Left hindlimb (tissue), 1 donor: ENCODE measurements around the gene LRP5.

ENCODE experiments used
- DNase-seq: peaks from one replicate; pipeline ENCODE4 v3.0.0-alpha.2; 2018

The LRP5 gene

DNA sequence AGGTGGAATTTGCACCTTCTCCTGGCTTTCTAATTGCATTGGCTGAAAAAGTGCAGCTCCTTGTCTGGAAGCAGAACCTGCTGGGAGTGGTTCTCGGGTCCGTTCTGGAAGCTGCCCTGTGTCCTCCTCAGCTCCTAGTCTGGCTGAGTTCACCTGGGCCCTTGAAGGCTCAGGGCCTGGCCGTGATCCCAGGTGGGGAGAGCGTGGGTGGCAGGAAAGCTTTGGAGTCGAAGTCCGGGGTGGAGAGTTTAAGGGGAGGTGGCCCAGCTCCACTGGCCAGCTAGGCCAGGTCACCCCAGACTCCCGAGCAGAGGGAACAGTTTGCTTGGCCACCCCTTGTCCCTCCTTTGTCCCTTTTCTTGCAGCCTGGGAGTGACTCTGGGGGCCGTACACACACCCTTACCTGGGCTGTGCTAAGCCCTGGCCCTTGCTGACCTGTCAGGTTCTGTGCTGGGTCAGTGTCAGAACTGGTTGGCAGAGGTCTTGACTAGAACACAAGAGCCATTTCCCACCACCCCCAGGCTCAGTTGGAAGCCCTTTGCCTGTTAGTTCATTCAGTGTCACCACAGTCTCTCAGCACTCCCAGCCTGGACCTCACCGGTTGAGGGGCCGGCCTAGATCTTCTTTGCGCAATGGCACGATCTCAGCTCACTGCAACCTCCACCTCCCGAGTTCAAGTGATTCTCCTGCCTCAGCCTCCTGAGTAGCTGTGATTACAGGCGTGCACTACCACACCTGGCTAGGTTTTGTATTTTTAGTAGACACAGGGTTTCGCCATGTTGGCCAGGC lies 37.3 kb downstream of the LRP5 start:
- no peak for DNase-seq

DNA sequence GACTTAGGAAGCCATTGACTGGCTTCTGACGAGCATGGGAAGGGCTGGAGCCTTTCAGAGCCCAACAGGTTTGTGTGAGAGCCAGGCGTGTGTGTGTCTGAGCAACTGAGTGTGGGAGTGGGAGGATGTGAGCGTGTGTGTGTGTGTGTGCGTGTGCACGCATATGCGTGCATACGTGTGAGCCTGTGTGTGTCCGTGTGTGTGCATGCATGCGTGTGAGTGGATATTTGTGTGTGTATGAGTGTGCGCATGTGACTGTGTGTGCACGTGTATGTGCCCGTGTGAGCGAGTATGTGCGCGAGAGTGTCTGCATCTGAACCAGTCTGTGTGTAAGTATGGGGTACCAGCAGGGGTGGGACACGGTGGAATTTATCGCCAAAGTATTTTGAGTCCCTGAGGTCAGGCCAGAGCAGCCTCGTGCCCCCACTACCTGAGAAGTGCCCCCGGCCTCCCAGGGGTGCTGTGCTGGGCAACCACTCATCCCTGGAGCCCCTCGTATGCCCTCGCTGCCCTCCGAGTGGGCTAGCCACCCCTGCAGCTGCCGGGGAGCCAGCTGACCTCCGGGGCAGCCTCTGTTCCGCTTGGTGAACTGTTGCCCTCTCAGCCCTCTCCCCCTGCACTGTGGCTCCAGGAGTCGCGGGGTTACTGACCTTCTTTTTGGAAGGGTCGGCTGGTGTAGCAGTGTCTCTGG lies 38.5 kb downstream of the LRP5 start:
- no peak for DNase-seq

DNA sequence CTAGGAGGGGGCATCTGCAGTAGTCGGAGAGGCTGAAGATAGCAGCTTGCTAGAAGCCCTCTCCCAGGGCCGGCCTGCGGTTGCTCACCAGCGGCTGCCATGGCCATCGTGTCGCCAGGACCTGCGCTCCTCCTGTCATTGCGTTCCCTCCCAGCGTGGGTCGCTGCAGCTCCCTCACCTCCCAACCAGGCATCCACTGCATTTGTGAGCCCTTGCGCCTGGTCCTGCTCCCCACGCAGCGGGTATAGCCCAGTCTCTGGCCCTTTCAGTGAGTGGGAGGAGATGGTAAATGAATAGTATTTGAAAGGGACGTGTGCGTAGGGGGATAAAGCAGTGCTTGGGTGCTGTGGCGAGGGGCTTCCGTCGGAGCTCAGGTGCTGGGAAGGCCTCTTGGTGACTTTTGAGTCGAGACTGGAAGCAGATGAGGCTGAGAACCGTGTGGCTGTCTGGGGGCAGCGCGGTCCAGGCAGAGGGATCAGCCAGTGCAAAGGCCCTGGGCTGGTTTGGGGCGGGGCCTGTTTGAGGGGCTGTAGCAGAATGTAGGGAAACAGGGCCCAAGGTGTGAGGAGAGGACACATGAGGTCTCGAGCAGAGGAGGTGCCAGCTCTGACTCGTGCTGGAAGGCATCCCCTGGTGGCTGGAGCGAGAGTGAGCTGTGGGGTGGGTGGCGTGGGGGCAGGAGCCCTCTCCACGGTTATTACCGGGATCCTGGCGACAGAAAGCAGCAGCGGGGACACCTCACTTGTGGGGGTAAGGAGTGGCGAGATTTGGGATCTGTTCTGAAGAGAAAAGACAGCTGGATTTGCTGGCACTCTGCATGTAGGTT lies 39.3 kb downstream of the LRP5 start:
- no peak for DNase-seq

DNA sequence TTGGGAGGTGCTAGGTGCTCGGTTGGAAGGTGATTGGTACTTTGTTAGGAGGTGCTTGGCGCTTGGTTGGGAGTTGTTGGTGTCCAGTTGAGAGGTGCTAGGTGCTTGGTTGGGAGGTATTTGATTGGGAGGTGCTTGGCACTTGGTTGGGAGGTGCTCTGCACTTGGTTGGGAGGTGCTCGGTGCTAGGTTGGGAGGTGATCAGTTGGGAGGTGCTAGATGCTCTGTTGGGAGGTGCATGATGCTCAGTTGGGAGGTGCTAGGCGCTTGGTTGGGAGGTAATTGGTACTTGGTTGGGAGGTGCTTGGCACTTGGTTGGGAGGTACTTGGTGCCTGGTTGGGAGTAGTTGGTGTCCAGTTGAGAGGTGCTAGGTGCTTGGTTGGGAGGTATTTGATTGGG lies 40.2 kb downstream of the LRP5 start:
- no peak for DNase-seq

DNA sequence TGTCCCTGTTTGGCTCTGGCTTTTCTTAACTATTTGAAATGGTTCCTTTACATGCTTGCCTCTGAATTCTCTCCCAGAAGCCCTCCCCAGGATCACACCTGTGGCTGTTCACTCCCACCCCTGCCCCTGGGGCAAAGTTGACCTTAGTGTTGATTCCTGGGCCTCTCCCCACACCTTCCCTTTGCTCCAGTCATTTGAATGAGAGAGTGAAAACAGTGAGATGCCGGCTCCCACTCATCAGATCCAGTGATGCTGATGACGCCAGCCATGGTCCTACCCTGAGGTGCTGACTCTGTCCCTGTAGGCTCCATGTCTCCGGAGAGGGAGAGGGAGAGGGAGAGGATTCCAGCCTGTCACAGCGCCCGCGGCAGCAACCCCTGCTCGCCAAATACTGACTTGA lies 40.7 kb downstream of the LRP5 start:
- no peak for DNase-seq

DNA sequence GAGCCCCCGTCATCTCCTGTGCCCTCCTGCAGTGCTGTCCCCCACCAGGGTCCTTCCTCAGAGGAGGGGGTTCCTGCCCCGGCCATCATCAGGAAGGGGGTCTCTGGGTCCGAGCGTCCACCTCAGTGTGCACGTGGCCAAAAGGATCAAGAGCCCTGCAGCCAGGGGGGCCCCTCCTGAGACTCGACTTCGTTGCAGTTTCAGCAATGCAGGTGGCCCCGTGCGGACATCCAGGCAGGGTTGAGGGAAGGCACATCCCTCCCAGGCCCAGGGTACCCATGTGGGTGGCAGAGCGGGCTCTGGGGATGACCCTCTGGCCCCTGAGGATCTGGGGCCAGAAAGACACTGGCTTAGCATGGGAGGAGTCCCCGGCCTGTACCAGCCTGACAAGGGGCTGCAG lies 41.3 kb downstream of the LRP5 start:
- no peak for DNase-seq

DNA sequence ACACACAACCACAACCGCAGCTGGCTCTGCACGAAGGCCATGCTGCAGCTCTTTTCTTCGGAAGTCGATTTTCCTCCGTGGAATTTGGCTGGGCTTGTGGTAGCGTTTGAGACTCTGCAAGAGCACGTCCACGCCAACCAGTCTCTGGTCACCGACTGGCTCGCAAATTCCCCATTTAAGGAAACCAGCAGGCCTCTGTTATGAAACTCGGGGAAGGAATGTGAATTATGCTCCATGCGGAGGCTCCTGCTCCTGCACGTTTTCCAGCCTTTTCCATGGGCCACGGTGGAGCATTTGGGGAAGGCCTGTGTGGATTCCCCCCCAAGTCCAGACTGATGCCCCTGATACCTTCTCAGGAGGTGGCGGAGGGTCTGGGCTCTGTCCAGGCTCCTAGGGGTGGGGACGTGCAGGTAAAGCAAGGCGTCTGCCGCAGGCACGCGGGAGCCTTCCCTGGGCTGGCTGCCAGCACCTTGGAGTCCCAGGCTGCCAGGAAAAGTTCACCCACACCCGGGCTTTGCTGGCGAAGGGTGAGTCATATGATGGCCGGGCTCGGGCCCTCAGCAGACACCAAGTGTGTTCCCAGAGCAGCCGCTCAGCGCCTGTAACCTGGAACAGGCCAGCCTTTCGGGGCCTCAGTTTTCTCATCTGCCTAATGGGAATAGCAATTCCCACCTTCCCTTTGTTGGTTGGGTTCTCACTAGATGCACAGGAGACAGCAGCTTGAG lies 41.9 kb downstream of the LRP5 start:
- peak; percentile 83 for DNase-seq

DNA sequence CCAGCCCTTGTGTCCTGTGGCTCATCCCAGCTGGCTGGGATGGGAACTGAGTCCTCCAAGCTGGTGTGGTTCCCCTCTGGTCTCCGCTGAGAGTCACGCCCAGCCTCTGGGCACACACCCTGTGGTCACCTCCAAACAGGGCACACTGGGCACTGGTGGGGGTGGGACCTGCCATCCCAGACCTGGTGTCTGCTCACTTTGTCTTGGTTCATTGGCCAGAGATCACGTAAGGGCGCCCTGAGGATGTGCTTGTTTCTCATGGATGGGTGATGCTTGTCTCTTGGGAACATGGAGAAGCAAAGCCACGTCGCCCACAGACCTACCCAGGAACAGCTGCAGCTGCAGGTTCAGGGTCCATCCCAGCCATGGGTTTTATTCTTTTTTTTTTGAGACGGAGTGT lies 43.1 kb downstream of the LRP5 start:
- DNase-seq, result no peak

DNA sequence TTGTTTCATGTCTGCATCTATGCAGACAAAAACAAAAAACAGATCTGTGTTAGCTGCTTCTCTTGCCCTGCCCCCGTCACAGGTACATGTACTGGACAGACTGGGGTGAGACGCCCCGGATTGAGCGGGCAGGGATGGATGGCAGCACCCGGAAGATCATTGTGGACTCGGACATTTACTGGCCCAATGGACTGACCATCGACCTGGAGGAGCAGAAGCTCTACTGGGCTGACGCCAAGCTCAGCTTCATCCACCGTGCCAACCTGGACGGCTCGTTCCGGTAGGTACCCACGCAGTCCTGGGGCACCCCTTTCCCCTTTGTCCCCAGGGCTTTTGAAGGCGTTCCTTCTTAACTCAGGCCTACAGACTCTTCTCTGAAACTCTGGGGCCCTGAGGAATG lies 45.2 kb downstream of the LRP5 start:
- no peak for DNase-seq

DNA sequence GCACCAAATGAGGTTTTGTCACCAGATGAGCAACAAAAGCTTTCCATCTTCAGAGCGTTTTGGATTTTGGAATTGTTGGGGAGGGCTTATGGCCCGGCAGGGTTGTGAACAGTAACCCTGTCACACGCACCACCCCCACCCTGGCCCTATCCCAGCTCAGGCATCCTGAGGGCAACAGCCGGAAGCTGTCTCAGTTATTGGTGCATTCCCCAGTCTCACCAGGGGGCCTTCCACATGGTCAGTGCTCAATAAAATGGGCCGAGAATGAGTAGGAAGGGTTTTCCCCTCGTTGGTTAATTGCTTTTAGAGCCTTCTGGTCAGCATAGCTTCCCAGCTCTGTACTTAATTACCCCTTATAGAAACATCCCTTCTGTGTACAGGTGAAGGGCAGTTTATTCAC lies 46.0 kb downstream of the LRP5 start:
- no peak for DNase-seq

DNA sequence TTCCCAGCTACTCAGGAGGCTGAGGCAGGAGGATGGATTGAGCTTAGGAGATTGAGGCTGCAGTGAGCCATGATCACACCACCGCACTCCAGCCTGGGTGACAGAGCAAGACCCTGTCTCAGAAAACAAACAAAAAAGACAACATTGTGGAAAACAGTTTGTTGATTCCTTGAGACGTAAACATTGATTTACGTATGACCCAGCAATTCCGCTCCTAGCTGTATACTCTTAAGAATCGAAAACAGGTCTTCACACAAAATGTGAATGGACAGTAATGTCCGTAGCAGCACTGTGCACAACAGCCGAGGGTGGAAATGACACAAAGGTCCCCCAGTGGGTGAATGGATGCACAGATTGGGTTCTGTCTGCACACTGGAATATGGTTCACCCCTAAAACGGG lies 49.3 kb downstream of the LRP5 start:
- no peak for DNase-seq

DNA sequence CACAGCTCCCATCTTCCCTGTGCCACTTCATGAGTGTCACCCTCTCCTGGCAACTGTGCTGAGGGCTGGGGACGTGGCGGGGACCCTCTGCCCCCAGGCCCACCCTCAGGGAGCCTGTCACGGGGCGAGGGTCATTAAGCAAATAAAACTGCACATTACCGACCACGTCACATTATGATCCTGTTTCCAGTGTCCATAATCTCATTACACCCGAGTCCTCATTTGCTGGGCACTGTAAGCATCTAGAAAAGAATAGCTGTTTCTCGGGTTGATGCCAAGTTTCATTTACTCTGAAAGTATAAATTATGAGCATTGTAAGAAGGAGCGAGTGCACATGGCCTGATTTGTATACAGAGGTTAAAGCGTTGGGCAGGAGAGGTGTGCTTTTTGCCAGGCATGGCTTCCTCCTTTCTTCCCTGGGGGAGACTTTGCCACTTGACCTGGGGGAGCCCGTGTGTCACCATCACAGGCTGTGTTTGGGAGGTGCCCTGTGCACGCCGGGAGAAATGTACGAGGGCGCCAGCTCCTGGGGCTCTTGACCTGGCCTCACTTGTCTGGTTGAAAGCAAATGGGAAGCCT lies 50.5 kb downstream of the LRP5 start:
- no peak for DNase-seq

DNA sequence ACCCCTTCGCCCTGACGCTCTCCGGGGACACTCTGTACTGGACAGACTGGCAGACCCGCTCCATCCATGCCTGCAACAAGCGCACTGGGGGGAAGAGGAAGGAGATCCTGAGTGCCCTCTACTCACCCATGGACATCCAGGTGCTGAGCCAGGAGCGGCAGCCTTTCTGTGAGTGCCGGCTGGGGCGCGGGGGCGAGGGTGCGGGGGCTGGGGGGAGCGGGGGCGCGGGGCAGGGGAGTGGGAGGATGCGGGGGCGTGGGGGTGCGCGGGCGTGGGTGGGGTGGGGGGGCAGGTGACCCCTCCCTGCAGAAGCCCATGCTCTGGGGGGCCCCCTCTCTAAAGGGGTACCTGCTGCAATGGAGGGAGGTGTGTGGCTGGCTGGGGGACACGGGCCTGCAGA lies 51.4 kb downstream of the LRP5 start:
- no peak for DNase-seq

DNA sequence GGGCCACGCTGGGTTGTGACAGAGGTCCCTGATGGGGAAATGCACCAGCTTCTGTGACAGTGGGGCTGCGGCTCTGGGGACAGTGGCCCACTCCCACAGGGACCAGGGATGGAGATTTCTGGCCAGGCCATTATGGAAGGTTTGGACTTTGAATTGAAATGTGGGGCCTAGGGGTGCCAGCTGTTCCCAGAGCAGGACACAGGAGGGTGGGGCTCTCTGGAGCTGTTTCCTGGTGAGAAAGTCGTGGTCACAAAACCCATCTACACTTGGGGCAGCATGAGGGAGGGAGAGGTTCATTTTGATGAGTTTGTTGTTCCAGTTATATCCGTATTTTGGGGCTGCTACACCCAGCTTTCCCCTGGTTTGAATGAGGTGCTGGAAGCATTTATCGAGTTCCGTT lies 52.2 kb downstream of the LRP5 start:
- no peak for DNase-seq

DNA sequence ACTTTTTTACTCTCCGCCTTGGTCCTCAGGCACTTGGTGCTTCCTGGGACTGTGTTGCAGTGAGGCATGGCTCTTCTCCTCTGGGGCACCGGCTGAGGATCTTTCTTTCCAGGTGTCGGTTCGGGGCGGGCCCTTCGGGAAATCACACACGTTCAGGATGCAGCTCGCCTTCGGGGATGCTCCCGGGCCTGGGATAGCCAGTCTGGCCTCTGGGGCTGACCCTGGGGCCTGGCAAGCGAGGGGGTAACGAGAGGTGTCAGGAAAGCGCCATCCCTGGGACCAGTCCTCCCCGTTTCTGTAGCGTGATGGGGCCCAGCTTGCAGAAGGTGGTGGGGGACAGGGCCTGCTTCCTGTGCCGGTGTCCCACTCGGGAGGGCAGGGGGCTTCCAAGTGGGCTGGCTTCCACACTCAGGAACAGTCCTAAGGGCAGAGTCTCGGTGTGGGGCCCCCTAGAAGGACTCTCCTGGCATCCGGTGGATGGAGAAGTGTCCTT lies 53.6 kb downstream of the LRP5 start:
- no peak for DNase-seq

DNA sequence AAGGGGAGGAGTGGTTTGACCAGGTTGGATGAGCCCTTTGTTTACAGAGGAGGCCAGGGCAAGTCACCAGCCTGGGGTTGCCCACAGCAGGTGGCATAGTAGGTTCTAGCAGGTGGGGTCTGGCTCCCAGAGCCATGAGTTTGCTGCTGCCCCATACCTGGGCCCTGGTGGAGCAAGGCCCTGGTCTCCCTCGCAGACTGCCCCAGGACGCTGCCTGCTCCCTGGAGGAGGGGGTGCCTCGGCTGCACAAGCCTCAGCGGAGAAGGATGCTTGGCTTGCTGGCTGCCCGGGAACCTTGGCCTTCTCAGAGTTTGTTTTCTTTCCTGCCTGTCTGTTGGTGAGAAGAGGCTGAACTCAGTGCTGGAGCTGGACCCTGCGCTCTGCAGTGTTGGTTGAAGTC lies 54.9 kb downstream of the LRP5 start:
- DNase-seq, result peak; percentile 16

DNA sequence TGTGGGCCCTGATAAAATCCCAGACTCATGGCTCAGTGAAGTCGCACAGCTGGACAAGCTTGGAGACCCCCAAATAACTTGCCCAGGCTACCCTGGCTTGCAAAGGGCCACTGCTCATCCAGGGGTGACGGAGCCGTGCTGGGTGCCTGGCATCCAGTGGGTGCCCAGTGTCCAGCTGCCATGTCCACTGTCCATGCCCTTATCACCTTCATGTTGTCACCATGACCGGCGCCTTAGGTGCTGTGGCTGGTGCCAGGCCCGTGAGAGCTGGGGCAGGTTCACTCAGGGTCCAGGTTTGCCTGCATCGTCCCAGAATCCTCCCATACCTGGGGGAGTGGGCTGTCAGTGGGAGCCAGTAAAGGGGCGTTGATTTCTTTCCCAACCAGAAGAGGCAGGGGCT lies 57.4 kb downstream of the LRP5 start:
- DNase-seq, result peak; percentile 22

DNA sequence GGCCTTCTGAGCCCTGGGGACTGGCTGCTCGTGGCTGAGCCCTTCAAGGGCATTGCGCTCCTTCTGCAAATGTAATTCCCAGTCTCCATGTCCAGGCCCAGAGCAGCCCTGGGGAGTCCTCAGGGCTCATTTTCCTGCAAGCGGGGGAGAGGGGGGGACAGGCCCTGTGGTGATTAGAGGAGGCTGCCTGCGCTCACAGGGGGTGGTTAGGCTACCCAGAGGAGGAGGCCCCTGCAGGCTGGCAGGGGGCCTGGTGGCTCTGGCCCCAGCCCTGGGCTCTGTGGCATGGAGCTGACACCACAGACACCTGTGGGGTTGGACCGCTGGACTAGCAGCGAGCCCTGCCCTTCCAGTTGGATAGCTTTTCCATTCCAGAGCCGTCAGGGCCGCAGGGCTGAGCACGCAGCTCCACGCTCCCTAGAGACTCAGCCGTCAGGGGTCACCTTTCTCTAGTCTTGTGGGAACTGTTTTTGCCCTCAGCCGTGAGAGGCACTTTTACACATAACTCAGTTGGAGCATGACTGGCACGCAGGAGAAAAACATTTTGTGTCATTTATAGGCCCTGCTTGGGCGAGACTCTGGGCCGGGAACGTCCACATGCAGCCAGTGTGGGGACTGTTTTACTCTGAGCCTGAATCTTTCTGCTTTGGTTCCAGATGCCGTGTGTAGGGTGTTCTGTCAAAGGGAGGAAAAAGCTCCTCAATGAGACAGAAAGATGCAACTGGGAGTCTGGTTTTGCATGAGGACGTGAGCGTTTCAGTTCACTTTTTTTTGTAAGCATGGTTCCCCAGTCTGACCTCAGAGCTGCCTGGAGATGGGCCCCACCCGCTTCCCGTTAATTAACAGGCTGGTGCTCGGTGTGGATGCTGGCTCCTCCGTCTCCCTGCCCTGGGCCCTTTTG lies 58.1 kb downstream of the LRP5 start:
- DNase-seq, result no peak

DNA sequence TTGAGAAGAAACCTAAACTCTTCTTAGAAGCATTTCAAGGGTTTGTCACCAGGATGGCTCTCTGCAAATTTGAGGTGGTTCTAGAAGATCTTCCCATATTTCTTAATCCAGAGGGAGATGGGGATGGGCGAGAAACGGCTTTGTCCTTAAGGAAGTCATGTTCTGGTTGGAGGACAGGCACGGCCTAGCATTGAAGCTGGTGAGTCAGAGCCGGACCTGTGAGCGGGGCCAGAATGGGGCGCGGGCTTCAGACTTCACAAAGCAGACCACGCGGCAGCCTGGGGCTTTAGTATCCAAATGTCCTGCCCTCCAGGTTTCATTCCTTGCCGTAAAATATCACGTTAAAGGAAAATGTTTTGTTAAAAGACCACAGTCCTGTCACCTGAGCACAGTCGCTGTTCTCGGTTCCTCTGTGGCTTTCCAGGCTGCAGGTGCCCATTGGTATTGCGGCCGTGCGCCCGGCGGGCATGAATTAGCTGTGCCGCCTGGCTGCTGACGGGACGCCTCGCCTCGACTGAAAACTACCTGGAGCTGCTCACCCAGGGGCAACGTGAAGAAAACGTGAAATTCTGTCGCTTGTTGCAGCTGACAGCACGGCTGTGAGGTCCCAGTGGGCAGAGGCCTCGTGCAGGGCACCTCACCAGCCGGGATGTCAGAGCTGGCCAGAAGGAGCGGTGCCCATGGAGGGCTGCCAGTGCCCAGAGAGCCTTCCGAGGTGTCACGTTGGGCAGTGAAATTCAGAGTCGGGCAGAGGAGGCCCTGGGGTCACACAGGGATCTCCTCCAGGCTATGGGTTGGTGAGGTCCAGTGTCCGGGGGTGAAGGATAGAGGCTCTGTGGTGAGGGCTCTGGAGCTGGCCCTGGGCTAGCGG lies 59.0 kb downstream of the LRP5 start:
- no peak for DNase-seq

DNA sequence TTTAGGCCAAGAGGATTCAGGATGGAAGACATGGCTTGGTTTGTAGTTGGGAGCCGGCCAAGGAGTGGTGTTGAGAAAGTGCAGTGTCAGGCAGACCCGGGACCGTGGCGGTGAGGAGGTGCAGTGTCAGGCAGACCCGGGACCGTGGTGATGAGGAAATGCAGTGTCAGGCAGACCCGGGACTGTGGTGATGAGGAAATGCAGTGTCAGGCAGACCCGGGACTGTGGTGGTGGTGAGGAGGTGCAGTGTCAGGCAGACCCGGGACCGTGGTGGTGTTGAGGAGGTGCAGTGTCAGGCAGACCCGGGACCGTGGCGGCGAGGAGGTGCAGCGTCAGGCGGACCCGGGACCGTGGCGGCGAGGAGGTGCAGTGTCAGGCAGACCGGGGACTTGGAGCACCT lies 59.7 kb downstream of the LRP5 start:
- no peak for DNase-seq
